Large intestine (tissue), 3 donors: ENCODE results near the gene CREB1. TPM values are rescaled to one million over a fixed set of nuclear protein-coding genes. Genes with fewer than 3 reads are reported as not detected.

Source experiments
- DNase-seq, 2 donors: peaks; one replicate each; pipeline versions ENCODE4 v3.0.0 to v3.0.0-alpha.2; 2013
- H3K27ac ChIP-seq: one replicate; pipeline ENCODE4 v1.5.1; 2013; ENCODE audit warnings: low read length
- H3K27me3 ChIP-seq: 2 replicates; pipeline ENCODE4 v1.6.1; 2013; ENCODE audit warnings: low read length; ENCODE audit not compliant: control insufficient read depth, insufficient read depth
- H3K36me3 ChIP-seq: 2 replicates; pipeline ENCODE4 v1.6.1; 2013; ENCODE audit warnings: low read length; ENCODE audit not compliant: control insufficient read depth, insufficient read depth
- H3K4me1 ChIP-seq: one replicate; pipeline ENCODE4 v1.6.1; 2013; ENCODE audit warnings: low read length; ENCODE audit not compliant: control insufficient read depth, insufficient read depth
- H3K4me3 ChIP-seq: one replicate; pipeline ENCODE4 v1.5.1; 2013; ENCODE audit warnings: low read length
- H3K9me3 ChIP-seq: one replicate; pipeline ENCODE4 v1.6.1; 2013; ENCODE audit warnings: mild to moderate bottlenecking, low read depth, low read length, moderate library complexity; ENCODE audit not compliant: control insufficient read depth
- WGBS: methylation state at CpG from one replicate; pipeline ENCODE4 v1.1.5; 2013; ENCODE audit warnings: low lambda C conversion rate; ENCODE audit not compliant: insufficient coverage; 5-methylcytosine and 5-hydroxymethylcytosine counted together
- polyA plus RNA-seq: library from polyadenylated mRNA; unstranded; fragments of 120-200 nt; gene quantifications from one replicate; pipeline ENCODE4 v1.2.1, GENCODE V29; 2013

CREB1 gene
- polyA plus RNA-seq, 1 donor = 37.5 TPM

DNA sequence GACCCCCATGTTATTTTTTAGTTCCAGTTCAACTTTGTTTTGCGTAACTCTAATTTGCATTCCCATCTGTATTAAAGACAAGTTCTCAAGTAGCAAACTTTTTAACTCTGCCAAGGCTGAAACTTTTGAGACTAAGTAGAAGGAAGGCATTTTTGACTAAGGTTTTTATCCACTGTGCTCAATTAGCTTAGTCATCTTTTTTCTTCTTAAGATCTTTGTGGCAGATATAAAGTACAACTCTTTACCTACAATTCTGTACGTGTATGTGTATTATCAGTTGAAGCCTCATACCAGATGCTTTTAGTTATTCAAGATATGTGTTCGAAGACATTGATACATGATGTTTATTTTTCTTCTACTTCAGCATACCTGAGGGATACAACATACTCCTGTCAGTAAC is 41.6 kb downstream of the CREB1 start:
- Histone ChIP-seq H3K27ac (no peak overlapping the region), H3K4me1 (no peaks in the 10 kb centered on the region), H3K4me3 (no peak overlapping the region), H3K9me3 (no peaks in the 10 kb centered on the region), H3K36me3 (peaks cover 39% of the 10 kb centered on the region), H3K27me3 (no peaks in the 10 kb centered on the region)
- 83% methylated on average over 2 of the region's 3 CpGs for WGBS
- DNase-seq = no peak

DNA sequence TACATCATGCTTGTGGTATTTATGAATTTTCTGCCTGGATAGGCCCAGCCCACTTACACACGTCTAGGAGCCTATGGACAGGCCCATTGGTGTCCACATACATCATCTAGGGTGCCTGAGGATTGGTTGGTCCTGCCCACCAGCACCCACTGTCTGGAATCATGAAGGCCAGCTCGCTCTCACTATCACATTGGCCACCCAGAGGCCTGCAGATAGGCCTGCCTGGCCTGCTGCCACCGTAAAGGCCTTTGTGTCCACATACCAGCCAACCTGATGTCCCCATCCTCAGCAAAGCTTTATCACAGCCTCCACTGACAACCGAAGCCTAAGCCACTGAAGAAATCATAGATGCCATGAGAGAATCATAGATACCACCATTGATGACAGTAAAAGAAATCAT is 55.2 kb downstream of the CREB1 start:
- no CpG with 5 or more reads among the region's 4 CpGs for WGBS

DNA sequence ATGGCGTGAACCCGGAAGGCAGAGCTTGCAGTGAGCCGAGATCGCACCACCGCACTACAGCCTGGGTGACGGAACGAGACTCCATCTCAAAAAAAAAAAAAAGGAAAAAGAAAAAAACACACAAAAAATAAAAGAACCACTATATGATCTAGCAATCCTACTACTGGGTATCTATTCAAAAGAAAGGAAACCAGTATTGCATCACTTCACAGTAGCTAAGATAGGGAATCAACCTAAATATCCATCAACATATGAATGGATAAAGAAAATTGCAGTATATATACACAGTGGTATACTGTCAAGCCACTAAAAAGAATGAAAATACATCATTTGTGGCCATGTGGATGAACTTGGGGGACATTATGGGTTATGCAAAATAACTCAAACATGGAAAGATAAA is 57.5 kb downstream of the CREB1 start:
- no peak overlapping the region for H3K27ac ChIP-seq
- no peak for DNase-seq
- H3K4me3 ChIP-seq = no peak overlapping the region
- H3K9me3 ChIP-seq = peaks cover 8% of the 10 kb centered on the region
- no peaks in the 10 kb centered on the region for H3K27me3 ChIP-seq
- H3K36me3 ChIP-seq = peaks cover 35% of the 10 kb centered on the region
- H3K4me1 ChIP-seq = no peaks in the 10 kb centered on the region
- WGBS = 100% methylated on average over 5 of the region's 7 CpGs

More for the DNA sequence above, 55.2 kb downstream of the CREB1 start:
- Histone ChIP-seq H3K27me3 (no peaks in the 10 kb centered on the region), H3K9me3 (no peaks in the 10 kb centered on the region), H3K4me1 (no peaks in the 10 kb centered on the region), H3K4me3 (no peak overlapping the region), H3K36me3 (peaks cover 39% of the 10 kb centered on the region), H3K27ac (no peak overlapping the region)
- no peak for DNase-seq

DNA sequence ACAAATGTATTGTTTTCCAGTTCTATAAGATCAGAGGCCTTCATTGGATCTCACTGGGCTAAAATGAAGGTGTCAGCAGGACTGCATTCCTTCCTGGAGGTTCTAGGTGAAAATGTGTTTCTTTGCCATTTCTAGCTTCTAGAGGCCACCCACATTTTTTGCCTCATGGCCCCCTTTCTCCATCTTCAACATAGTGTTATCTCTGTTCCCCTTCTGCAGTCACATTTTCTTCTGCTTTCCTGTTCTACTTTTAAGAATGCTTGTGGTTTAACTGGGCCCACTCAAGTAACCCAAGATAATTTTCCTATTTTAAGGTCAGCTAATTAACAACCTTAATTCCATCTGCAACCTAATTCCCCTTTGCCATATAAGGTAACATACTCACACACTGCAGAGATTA is 59.4 kb downstream of the CREB1 start:
- no peak for DNase-seq
- H3K27me3 ChIP-seq = no peaks in the 10 kb centered on the region
- H3K9me3 ChIP-seq = peaks cover 8% of the 10 kb centered on the region
- H3K36me3 ChIP-seq = peaks cover 43% of the 10 kb centered on the region
- no peak overlapping the region for H3K4me3 ChIP-seq
- no peak overlapping the region for H3K27ac ChIP-seq
- no peaks in the 10 kb centered on the region for H3K4me1 ChIP-seq

DNA sequence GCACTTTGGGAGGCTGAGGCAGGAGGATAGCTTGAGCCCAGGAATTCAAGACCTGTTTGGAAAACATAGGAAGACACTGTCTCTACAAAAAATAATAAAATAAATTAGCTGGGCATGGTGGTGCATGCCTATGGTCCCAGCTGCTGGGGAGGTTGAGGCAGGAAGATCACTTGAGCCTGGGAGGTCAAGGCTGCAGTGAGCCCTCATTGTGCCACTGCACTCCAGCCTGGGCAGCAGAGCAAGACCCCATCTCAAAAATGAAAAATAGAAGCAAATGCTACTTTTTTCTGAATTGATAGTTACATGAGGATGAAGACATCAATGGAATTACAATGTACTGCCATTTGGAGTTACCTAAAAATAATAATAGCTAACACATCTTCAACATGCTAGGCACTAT is 63.5 kb downstream of the CREB1 start:
- Histone ChIP-seq H3K27me3 (no peaks in the 10 kb centered on the region), H3K9me3 (peaks cover 8% of the 10 kb centered on the region), H3K4me1 (no peaks in the 10 kb centered on the region), H3K4me3 (no peak overlapping the region), H3K36me3 (peaks cover 47% of the 10 kb centered on the region), H3K27ac (no peak overlapping the region)
- no peak for DNase-seq

DNA sequence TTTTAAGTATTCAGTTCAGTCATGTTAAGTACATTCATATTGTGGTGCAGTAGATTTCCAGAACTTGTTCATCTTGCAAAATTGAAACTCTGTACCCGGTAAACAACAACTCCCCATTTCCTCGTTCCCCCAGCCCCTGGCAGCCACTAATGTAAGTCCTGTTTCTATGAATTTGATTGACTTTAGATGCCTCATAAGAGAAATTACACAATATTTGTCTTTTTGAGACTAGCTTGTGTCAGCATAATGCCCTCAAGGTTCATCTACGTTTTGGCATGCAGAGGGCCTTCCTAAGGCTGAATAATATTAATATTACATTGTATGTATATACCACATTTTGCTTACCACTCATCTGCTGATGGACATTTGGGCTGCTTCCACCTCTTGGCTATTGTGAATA is 64.5 kb downstream of the CREB1 start:
- peaks cover 8% of the 10 kb centered on the region for H3K9me3 ChIP-seq
- H3K4me3 ChIP-seq = no peak overlapping the region
- no peak for DNase-seq
- peaks cover 45% of the 10 kb centered on the region for H3K36me3 ChIP-seq
- H3K27me3 ChIP-seq = no peaks in the 10 kb centered on the region
- WGBS = no CpG with 5 or more reads among the region's 3 CpGs
- no peaks in the 10 kb centered on the region for H3K4me1 ChIP-seq
- no peak overlapping the region for H3K27ac ChIP-seq

DNA sequence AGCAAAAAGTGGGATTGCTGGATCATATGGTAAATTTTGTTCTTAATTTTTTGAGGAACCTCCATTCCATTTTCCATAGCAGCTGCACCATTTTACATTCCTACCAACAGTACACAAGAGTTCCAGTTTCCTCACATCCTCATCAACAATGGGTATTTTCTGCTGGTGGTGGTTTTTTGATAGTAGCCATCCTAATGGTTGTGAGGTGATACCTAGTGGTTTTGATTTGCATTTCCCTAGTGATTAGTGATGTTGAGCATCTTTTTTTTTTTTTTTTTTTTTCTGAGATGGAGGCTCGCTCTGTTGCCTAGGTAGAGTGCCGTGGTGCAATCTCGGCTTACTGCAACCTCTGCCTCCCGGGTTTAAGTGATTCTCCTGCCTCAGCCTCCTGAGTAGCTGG is 65.0 kb downstream of the CREB1 start:
- peaks cover 47% of the 10 kb centered on the region for H3K36me3 ChIP-seq
- H3K9me3 ChIP-seq = peaks cover 8% of the 10 kb centered on the region

DNA sequence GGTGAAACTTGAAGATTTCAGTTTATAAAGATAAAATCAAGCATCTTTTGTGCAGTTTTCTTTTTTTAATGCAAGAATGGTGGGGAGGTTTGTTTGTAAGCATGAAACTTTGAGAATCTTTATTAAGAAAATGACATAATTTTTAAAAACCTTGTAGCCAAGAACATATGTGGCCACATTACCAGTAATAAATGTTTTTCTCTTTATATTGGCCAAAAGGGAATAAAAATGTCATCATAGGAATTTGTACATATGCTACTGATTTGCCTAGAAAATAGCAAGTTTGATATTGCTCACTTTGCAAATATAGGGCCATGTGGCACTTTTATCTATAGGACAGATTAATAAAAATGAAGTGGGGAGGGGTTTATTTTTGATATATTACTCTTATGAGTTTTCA is 69.9 kb downstream of the CREB1 start:
- no peak for DNase-seq
- no peak overlapping the region for H3K4me3 ChIP-seq
- H3K27me3 ChIP-seq = no peaks in the 10 kb centered on the region
- no peaks in the 10 kb centered on the region for H3K4me1 ChIP-seq
- H3K27ac ChIP-seq = no peak overlapping the region
- H3K9me3 ChIP-seq = no peaks in the 10 kb centered on the region
- peaks cover 19% of the 10 kb centered on the region for H3K36me3 ChIP-seq

More for the DNA sequence above, 65.0 kb downstream of the CREB1 start:
- H3K4me3 ChIP-seq = no peak overlapping the region
- no peak overlapping the region for H3K27ac ChIP-seq
- H3K4me1 ChIP-seq = no peaks in the 10 kb centered on the region
- no CpG with 5 or more reads among the region's 4 CpGs for WGBS
- H3K27me3 ChIP-seq = no peaks in the 10 kb centered on the region
- DNase-seq = no peak

DNA sequence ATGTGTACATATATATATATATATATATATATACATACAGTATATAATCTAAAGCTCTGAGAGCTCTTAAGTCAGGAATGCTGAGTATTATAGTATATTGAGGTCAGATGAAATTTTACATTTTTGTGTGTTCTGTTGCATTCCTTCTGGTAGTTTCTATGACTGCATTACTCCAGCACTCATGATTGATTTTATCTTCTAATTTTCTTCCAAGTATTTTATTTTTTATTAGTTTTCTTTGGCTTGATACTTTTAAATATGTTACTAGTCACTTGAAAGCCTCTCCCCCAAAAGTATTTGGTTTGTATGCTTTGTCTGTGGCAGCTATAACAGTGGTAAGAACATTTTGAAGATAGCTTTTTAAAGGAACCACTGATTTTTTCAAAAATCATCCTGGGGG is 70.5 kb downstream of the CREB1 start:
- Histone ChIP-seq H3K4me1 (no peaks in the 10 kb centered on the region), H3K9me3 (no peaks in the 10 kb centered on the region), H3K36me3 (peaks cover 15% of the 10 kb centered on the region), H3K27ac (no peak overlapping the region), H3K4me3 (no peak overlapping the region), H3K27me3 (no peaks in the 10 kb centered on the region)
- DNase-seq = no peak

DNA sequence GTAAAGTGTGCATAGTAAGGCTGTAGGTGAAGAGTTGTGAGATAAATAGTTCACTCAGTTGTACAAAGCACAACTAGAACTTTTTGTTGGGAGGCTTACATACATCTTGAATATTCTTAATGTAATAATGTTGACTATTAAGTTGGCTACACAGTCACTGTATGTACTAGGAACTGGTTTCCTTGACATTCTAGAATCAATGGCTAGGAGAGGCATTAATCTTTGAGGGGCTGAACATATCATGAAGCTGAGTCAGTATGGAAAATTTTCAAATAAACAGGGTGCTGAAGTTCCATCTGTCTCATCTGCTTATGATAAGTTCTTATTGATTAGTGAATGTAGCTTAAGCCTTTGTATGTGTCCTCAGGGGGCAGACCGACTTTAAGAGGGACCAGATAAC is 72.0 kb downstream of the CREB1 start:
- no peak for DNase-seq
- Histone ChIP-seq H3K27me3 (no peaks in the 10 kb centered on the region), H3K36me3 (peaks cover 9% of the 10 kb centered on the region), H3K9me3 (no peaks in the 10 kb centered on the region), H3K27ac (no peak overlapping the region), H3K4me3 (no peak overlapping the region), H3K4me1 (no peaks in the 10 kb centered on the region)
- WGBS = 100% methylated on average over 1 of the region's 1 CpG

DNA sequence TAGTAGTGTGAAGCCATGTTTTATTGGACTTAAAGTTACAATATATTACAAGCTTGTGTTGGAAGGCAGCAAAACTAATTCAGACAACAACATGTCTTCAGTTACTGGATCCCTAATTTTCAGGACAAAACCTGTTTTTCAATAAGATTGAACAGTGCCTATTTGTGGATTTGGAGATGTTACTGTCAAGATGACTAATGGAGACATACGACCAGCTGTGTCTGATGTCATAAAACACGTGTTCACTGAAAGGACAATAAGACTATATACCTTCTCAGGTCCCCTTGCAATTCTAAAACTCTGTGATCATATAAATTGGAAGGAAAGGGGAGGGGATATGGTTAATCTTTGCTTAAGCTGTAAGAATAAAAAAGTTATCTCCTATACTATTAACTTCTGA is 73.7 kb downstream of the CREB1 start:
- H3K36me3 ChIP-seq = peaks cover 4% of the 10 kb centered on the region
- 90% methylated on average over 2 of the region's 2 CpGs for WGBS
- no peaks in the 10 kb centered on the region for H3K9me3 ChIP-seq
- H3K27ac ChIP-seq = no peak overlapping the region
- DNase-seq = no peak
- no peaks in the 10 kb centered on the region for H3K27me3 ChIP-seq
- H3K4me1 ChIP-seq = no peaks in the 10 kb centered on the region
- H3K4me3 ChIP-seq = no peak overlapping the region
